LNCAP (cell line): ENCODE data around the gene CYSRT1.

ENCODE experiments used
- TF ChIP-seq, protein P1 (sequence below): fragments of 450-650 bp; IDR thresholded peaks from 2 replicates; pipeline ENCODE4 v1.5.1; 2017; ENCODE audit warnings: mild to moderate bottlenecking

The CYSRT1 gene

DNA sequence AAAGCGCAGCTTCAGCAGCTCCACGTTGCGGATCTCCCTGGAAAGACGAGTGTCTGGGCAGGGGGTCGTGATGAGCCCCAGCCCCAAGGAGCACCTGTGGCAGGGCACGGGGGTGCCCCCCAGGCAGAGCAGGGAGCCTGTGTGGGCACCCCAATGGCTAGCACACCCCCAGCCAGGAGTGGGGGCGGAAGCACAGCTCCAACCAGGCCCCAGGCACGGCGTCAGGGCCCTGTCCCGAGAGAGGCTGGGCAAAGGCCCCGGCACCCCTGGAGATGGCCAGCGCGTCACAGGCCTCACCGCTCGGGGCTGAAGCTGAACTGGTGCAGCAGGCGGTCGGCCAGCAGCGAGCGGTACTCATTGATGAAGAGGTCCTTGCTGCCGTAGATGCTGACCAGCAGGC lies 44.5 kb upstream of the CYSRT1 start:
- TF ChIP-seq, protein P1, sequence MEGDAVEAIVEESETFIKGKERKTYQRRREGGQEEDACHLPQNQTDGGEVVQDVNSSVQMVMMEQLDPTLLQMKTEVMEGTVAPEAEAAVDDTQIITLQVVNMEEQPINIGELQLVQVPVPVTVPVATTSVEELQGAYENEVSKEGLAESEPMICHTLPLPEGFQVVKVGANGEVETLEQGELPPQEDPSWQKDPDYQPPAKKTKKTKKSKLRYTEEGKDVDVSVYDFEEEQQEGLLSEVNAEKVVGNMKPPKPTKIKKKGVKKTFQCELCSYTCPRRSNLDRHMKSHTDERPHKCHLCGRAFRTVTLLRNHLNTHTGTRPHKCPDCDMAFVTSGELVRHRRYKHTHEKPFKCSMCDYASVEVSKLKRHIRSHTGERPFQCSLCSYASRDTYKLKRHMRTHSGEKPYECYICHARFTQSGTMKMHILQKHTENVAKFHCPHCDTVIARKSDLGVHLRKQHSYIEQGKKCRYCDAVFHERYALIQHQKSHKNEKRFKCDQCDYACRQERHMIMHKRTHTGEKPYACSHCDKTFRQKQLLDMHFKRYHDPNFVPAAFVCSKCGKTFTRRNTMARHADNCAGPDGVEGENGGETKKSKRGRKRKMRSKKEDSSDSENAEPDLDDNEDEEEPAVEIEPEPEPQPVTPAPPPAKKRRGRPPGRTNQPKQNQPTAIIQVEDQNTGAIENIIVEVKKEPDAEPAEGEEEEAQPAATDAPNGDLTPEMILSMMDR, result no peak

DNA sequence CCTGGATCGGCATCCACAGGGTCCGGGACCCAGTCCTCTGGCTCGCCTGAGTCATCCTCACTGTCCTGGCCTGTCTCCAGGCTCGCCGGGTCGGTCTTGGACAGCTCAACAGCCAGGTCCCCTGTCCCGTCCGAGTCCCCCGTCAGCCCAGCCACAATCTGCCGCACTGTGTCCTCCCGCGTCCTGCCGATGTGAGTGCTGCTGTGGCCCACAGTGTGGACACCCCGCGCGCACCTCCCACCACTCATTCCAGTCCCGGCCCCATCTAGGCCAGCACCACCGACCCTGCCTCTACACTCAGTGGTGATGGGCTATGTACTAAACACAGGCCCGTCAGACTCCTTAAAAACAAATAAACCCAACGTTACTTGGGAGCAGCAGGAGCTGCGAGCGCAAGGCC lies 43.3 kb upstream of the CYSRT1 start:
- TF ChIP-seq, protein P1, result no peak

DNA sequence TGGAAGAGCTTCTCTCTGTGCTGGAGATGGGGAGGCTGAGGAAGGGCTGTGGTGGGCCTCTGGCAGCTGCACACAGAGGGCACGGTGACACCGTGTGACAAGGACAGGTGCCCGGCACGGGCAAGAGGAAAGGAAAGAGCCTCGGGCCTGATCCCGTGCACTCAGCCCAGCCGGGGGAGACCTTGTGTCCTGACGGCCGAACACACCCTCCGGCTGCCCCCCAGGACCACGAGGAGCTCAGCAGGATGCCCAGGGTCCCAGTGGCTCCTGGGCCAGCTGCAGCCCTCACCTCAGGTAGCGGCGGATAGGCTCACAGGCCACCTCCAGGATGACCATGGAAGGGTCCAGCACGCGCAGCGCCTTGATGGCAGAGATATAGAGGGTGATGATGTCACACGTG lies 42.1 kb upstream of the CYSRT1 start:
- TF ChIP-seq, protein P1, result no peak

DNA sequence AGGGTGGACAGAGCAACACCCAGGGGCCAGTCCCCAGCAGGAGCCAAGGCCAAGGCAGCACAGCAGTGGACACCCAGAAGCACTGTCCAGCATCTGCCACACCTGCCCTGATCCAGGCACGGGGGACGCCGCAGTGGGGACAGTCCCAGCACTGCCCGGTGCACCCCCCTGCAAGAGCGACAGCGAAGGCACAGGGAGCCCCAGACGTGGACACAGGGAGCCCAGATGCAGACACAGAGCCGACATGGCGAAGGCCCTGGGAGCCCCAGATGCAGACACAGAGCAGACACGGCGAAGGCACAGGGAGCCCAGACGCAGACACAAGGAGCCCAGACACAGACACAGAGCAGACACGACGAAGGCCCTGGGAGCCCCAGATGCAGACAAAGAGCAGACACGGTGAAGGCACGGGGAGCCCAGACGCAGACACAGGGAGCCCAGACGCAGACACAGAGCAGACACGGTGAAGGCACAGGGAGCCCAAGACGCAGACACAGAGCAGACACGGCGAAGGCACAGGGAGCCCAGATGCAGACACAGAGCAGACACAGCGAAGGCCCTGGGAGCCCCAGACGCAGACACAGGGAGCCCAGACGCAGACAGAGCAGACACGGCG lies 40.9 kb upstream of the CYSRT1 start:
- TF ChIP-seq, protein P1, result no peak

DNA sequence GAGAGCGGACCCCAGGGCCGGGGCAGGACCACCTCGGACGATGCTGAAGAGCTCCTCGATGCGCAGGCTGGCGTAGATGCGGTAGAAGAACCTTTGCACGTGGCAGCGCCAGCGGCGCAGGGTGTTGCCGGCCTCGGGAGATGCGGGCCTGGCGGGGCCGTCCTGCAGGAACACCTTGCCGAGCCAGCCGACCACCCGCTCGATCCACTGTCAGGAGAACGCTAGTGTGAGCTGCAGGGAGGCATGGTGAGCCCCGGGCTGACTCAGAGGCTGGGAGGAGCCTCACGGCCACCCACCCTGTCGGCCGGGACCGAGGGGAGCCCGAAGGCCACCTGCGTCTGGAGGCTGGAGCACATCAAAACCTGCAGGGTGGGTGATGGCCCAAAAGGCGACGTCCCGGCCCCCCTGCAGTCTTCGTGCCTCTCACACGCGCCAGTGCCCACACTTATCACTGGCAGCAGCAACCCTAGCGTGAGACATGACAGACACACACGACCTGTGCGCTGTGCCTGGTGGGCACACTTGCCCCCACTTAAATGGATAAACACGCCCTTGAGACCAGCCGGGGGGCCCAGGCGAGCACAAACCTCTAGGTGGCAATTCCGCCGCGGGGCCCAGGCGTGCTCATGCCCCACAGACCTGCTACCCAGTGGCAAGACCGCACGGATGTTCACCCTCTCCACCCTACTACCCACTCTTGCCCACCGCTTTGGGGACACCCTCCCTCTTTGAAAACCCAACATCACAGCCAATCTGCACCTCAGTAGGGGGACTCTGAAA lies 39.9 kb upstream of the CYSRT1 start:
- TF ChIP-seq, protein P1, result no peak

DNA sequence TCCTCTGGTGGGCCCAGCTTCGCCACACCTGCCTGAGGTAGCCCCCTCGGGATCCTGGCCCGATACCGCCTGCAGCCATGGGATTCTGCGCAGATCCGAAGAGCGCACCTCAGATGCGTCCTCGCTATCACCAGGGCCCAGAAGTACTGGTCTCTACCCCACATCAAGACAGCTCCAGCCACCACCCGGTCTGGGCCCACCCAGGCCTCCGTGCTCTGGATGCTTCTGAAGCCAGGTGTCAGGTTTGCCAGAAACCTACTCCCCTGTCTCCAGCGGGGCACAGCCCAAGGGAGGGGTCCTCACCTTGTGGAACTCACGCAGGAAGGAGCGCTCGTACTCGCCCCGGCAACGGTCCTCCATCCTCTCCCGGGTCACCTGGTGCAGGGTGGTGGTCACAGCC lies 39.1 kb upstream of the CYSRT1 start:
- TF ChIP-seq, protein P1, result no peak

DNA sequence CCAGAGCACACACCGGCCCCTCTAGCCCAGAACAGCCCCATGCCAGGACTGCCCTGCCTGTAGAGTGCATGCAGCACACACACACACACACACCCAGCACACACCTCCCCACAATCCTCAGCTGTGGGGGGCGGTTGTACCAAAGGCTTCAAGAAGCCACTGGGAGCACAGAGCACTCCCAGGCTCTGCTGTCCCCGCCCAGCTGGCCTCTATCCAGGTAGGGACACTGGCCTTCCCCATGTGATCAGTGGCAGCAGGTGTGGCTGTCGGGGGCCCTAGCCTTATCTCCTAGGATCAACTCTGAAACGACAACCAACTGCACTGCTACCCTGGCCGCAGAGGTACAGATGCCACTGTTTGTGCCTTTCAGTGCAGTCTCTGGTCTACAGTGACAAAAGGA lies 38.6 kb upstream of the CYSRT1 start:
- TF ChIP-seq, protein P1, result no peak
